HG03064 (cell line): ENCODE measurements around the gene MXD1.
"Not testable (repeated sequence)": the region's sequence is repeated elsewhere in the genome, so short reads cannot be mapped to it uniquely, and the experiment has no call there.

Experiments used
- ATAC-seq: cut with Tn5 transposase; IDR thresholded peaks from one replicate; pipeline ENCODE4 v1.9.1; 2021; ENCODE audit warnings: low read depth; ENCODE audit not compliant: unreplicated experiment

Gene MXD1

DNA sequence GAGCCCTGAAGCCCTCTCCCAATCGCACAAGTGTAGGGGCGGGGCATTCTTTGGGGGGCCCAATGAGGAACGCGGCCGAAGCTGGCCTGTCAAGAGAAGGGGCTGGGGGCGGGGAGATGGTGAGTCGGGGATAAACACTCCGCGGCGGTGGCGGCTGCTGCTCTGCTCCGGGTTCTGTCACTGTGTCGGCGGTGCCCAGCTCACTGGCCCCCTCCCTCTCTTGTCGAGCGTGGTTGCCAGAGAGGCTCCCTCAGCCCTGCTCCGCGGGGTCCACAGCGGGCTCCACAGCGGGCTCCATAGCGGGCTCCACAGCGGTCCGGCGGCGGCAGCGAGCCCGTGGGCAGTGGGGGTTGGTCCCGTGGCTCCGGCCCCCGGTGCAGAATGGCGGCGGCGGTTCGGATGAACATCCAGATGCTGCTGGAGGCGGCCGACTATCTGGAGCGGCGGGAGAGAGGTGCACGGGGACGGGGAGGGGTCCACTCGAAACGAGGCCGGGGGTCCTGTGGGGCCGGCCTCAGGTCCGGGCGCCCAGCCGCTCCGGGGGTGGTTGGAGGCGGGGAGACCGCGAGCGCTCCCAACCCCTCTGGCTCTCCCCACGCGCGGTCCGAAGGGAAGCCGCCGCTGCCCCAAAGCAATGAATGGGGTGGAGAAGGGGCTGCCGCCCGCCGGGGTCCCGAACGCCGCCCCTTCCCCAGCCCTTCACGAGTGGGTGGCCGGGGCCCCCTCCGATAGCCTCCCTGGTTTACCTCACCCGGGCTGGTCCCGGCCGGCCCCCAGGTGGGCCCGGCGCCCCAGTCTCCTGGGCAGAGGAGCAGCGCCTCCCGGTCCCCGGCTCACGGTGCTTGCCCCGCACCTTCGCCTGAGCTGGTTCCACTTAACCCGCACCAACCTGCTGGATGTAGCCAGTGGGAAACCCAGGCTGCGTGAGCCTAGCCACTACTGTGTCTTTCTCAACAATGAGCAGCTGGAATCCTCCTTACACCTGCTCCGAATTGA, at the start of gene MXD1:
Gene MXD1, plus strand, starts transcription at position 160 of the 996 bp plus-strand sequence. Its CDS starts 222 bp downstream, at position 382.
- no peak for ATAC-seq

DNA sequence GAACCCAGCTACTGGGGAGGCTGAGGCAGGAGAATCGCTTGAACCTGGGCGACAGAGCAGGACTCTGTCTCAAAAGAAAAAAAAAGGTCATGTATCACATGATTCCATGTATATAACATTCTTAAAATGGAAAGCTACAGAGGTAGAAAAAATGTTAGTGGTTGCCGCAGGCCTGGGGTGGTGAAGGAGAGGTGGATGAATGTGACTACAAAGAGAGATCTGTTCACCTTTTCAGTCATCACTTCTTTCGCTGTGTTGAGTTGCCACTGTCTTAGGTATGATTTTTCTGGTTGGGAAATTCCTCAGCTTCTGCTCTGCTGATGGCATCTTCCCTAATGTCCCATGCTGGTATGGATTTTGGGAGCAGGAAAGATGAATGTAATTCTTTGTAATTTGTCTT, 26.5 kb upstream of the MXD1 start:
- no peak for ATAC-seq

- no peak for ATAC-seq
Observed at GRCh38 chr2:69889302-69889701, 25.6 kb upstream of the MXD1 start.

DNA sequence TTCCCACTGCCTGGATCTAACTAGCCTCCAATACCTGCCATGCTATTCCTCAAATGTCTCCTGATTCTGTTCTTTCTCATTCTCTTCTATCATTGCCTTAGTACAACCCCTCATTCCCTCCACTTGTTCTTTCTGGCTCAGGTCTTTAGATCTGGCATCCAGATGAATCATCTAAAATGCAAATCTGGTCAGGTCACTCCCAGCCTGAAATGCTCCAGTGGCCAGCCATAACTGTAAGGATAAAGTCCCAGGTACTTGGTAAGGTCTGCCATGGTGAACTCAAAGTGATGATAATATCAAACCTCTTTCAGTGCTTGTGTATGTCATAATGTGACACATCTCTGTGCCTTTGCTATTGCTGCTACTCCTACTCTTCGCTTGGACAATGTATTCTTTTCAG, 24.0 kb upstream of the MXD1 start:
- no peak for ATAC-seq

DNA sequence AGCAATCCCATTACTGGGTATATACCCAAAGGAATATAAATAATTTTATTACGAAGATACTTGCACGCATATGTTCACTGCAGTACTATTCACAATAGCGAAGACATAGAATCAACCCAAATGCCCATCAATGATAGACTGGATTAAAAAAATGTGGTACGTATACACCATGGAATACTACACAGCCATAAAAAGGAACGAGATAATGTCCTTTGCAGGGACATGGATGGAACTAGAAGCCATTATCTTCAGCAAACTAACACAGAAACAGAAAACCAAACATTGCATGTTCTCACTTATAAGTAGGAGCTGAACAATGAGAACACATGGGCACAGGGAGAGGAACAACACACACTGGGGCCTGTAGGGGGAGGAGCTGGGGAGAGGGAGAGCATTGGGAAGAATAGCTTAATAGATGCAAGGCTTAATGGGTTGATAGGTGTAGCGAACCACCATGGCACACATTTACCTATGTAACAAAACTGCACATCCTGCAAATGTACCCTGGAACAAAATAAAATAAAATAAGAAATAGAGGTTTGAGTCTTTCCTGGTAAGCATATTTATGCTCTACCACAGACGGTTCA, 22.0 kb upstream of the MXD1 start:
- ATAC-seq = not testable (repeated sequence)

DNA sequence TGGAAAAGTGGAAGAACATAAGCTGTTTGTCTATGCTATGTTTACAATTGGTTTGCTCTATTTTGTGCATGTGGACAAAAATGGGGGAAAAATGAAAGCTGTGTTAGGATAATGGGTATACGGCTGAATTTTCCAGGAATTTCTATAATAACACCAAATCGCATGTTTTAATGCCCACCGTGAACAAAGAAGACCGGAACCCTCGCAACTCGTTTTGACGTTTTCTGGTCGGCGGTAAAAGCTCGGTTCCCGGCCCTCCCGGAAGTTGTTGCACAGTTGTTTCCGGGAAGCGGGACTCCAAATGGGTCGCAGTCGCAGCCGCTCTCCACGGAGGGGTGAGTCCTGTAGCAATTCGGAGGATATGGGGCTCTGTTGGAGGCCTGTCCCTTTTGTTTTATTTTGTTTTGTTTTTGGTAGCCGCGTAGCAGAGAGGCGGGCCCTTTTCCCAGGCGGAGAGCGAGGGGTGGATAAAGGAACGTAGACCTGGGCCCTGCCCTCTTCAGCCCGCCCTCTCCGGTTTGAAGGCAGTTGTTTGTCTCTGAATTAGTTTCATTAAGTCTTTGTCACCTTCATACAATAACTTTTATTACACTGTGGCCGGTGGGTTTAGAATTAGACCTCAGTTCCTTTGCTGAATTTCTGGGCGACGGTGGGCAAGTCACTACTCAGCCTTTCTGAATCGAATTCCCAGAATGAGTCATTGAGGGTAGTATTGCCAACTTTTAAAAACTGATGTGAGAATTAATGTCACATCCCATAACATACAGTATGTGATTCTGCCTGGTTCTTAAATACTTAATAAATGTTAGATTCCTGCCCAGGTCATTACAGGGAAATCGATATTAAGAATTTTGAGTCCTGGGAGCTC, 21.0 kb upstream of the MXD1 start, which contains the start of gene SNRNP27:
Gene SNRNP27, plus strand, starts transcription at position 273 of the 868 bp plus-strand sequence. Its CDS starts 29 bp downstream, at position 302.
- peak; percentile 46 for ATAC-seq

DNA sequence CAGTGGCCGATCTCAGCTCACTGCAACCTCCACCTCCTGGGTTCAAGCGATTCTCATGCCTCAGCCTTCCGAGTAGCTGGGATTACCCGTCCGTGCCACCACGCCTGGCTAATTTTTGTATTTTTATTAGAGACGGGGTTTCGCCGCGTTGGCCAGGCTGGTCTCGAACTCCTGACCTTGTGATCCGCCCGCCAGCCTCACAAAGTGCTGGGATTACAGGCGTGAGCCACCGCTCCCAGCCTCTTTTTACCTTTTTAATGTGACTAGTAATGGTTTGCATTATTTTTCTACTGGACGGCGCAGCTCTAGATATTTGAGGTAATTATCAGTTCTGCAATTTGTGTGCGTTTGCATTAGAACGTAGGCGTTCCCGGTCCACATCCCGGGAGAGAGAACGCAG, 20.2 kb upstream of the MXD1 start:
- not testable (repeated sequence) for ATAC-seq

GRCh38 chr2:69902213-69902922, 12.5 kb upstream of the MXD1 start:
- no peak for ATAC-seq

DNA sequence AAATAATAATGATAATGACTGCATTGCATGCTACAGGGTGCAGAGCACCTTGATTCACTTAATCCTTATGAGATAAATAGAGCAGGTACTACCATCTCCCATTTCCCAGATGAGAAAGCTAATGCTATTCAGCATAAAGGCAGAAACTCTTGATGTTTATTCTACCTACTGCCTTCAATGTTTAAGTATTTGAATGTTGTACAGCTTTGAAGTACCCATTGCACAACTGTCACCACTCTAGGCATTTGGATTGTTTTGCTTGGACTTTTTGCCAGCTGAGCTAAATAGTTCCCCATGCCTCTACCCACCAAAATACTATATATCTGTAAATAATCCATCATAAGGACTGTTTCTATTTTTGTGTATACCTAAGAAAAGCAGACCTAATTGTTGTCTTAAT, 7.7 kb upstream of the MXD1 start:
- no peak for ATAC-seq

DNA sequence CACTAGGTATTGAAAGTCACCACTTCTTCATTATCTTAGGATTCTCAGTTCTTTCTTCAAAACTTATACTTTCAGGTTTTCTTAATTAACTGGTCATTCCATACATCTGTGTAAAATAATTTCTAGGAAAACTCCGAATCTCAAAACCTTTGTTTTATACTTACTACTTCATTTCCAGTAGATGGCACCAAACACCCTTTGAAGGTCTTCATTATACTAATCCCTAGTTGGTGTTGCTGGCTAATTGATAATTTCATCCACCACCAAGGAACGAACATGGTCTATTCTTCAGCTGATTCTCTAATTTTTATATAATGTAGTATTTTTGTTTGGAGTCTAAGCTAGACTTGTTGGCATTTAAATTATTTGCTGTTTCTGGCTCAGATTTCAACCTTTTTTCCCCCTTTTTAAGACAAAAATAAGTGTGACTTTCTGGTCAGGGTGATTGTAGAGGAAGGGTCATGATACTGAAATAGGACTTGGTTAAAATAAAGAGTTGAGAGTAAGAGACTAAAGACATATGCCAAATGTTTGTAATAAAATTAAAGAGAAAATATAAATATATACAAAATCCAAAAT, 2.8 kb upstream of the MXD1 start:
- no peak for ATAC-seq

DNA sequence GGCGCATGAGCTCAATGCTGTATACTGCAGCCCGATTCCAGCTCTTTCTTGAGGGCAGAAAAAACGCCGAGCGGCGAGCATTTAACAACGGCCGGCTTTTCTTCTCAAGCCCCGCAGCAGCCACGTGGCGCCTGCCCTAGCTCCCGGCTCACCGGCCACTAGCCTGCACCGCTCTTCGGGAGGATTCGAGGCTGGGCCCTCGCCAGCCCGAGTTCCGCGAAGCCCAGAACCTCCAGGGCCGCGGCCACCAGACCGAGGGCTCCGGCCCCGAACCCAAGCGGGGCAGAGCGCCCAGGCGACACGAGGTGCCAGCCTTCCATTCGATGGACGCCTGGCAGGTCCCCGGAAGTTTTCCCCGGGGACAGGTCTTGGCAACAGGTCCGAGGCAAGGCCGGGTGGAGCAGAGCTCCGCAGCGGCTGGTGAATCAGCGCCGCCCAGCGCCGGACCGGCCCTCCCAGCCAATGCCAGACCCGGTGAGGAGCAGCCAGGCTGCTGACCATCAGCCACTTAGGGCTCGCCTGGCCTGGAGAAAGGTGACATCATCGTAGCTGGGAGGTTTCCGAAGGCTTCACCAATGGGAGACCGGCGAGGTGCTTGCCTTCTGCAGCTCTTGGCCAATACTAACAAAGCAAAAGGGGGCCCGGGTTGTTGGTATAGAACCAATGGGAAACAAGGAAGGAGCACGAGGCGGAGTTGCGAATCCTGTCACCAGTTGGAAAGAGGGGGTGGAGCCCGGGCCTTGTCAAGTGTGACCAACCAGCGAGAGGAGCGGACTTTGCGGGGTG, 552 bp upstream of the MXD1 start:
- peak; percentile 82 for ATAC-seq

- ATAC-seq = no peak
Observed at GRCh38 chr2:69916106-69916505, 1.2 kb downstream of the MXD1 start.

- ATAC-seq = no peak
Observed at GRCh38 chr2:69917852-69918251, 2.9 kb downstream of the MXD1 start.

DNA sequence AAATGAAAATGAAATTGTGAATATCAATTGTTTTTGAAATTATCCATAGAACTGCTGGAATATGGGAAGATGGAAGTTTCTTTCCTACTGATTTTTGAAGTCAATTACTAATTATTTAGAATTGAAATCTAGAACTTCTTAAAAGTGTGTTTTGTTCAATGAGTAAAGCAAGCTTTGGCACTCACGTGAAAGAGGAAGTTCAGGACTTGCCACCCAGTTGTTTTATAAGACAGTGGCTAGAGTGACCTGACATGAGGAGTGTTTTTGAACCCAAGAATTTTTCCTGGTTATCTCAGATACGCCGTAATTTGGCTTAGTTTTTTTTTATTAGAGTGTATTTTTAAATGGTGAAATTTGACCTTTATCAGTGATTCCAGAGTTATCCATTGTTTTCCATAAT, 3.5 kb downstream of the MXD1 start:
- no peak for ATAC-seq

- no peak for ATAC-seq
Observed at GRCh38 chr2:69923116-69923515, 8.2 kb downstream of the MXD1 start.

DNA sequence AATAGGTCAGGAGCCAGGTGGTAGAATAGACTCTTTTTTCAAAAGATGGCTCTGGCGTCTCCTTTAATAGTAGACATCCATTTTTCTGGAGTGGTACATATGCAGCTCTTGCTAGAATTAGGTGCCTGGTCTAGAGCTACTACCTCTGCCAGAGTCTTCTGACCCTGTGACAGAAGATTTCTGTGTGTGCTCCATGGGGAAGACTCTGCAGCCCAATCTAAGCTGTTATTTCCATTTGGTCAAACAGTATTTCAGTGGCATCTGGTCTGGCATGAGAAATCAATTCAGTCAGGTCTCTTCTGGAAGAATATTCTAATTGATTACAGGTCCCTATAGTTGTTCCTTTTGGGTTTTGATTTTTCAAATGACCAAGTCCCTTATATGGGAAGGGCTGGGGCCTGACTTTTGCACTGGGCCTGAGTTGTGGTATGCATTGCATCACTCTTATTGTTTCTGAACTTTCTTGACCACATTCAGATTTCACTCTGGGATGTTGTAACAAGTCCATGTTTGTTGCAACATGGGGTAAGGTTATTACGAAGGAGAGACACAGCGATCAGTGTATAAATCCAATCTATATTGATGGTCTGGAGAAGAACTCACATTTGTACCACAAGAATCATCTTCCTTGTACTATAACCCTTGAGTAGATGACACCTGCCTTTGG, 12.1 kb downstream of the MXD1 start:
- ATAC-seq = no peak

- no peak for ATAC-seq
Observed at GRCh38 chr2:69931832-69932595, 17.1 kb downstream of the MXD1 start.

DNA sequence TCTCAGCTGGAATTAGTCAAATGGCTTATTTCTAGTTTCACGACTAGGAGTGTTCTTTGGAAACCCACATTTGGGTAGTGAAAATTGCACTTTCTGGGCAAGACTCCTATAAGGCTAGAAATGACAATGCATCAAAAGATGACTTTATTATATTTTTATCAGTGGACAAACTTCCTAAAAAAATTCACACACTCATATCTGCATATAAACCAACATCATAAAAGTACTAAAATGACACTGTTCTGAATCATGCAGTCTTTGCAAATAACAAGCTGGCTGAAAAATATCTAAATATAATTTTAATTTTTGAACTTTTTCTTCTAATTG, 17.6 kb downstream of the MXD1 start:
- ATAC-seq = no peak
